Measurements from ENCODE around the gene SOX13.

DNA sequence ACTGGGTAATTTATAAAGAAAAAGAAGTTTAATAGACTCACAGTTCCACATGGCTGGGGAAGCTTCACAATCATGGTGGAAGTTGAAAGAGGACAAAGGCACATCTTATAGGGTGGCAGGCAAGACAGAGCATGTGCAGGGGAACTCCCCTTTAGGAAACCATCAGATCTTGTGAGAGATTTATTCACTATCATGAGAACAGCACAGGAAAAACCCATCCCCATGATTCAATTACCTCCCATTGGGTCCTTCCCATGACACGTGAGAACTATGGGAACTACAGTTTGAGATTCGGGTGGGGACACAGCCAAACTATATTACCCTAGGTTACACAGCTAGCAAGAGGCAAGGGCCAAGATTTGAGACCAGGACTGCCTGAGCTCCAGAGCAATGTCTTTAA lies 30.4 kb upstream of the SOX13 start:
- TF ChIP-seq, protein P1, sequence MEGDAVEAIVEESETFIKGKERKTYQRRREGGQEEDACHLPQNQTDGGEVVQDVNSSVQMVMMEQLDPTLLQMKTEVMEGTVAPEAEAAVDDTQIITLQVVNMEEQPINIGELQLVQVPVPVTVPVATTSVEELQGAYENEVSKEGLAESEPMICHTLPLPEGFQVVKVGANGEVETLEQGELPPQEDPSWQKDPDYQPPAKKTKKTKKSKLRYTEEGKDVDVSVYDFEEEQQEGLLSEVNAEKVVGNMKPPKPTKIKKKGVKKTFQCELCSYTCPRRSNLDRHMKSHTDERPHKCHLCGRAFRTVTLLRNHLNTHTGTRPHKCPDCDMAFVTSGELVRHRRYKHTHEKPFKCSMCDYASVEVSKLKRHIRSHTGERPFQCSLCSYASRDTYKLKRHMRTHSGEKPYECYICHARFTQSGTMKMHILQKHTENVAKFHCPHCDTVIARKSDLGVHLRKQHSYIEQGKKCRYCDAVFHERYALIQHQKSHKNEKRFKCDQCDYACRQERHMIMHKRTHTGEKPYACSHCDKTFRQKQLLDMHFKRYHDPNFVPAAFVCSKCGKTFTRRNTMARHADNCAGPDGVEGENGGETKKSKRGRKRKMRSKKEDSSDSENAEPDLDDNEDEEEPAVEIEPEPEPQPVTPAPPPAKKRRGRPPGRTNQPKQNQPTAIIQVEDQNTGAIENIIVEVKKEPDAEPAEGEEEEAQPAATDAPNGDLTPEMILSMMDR (IDR thresholded peaks at IDR 0.05): no peak
- TF ChIP-seq POLR2A (IDR thresholded peaks at IDR 0.05): no peak
